Karpas-422 (cell line): Measurements from ENCODE around the gene TM4SF20. TPM values are rescaled to one million over a fixed set of nuclear protein-coding genes. Genes with fewer than 3 reads are reported as not detected.

Source experiments
- DNase-seq: peaks from one replicate; pipeline ENCODE4 v3.0.0-alpha.2; 2015
- H2AFZ ChIP-seq: fragments of 200-600 bp; sonication (generic); 2 replicates; pipeline ENCODE4 v1.6.1; 2014; ENCODE audit warnings: antibody characterized with exemption, low read length, mixed read lengths
- H3K27ac ChIP-seq: fragments of 200-600 bp; sonication (generic); 2 replicates; pipeline ENCODE4 v1.5.1; 2014; ENCODE audit warnings: mild to moderate bottlenecking, low read length, moderate library complexity
- H3K27me3 ChIP-seq: fragments of 200-600 bp; sonication (generic); 2 replicates; pipeline ENCODE4 v1.6.1; 2014; ENCODE audit warnings: low read length, mixed read lengths
- H3K36me3 ChIP-seq: fragments of 200-600 bp; sonication (generic); 2 replicates; pipeline ENCODE4 v1.6.1; 2014; ENCODE audit warnings: low read length, mixed read lengths; ENCODE audit not compliant: insufficient read depth
- H3K4me1 ChIP-seq: fragments of 200-600 bp; sonication (generic); 2 replicates; pipeline ENCODE4 v1.6.1; 2014; ENCODE audit warnings: mild to moderate bottlenecking, low read length, mixed read lengths
- H3K4me2 ChIP-seq: fragments of 200-600 bp; sonication (generic); 2 replicates; pipeline ENCODE4 v1.6.1; 2014; ENCODE audit warnings: low read length, low read depth, mild to moderate bottlenecking; ENCODE audit not compliant: poor library complexity, severe bottlenecking
- H3K4me3 ChIP-seq: fragments of 200-600 bp; sonication (generic); 2 replicates; pipeline ENCODE4 v1.5.1; 2014; ENCODE audit warnings: mild to moderate bottlenecking, antibody characterized with exemption, low read length, mixed read lengths
- H3K79me2 ChIP-seq: fragments of 200-600 bp; sonication (generic); 2 replicates; pipeline ENCODE4 v1.6.1; 2014; ENCODE audit warnings: mild to moderate bottlenecking, low read length, mixed read lengths
- H3K9ac ChIP-seq: fragments of 200-600 bp; sonication (generic); 2 replicates; pipeline ENCODE4 v1.6.0; 2014; ENCODE audit warnings: low read length
- H3K9me2 ChIP-seq: fragments of 200-600 bp; sonication (generic), shearing (Covaris generic); replicated peaks from 2 replicates; pipeline ENCODE4 v1.6.0; 2014; ENCODE audit warnings: mild to moderate bottlenecking, low read length, moderate library complexity; ENCODE audit not compliant: insufficient read depth
- H3K9me3 ChIP-seq: fragments of 300-700, 200-600 bp; sonication (generic); 2 replicates; pipeline ENCODE4 v1.6.1; 2014; ENCODE audit warnings: low read length, mixed read lengths
- H4K20me1 ChIP-seq: fragments of 200-600 bp; sonication (generic); 2 replicates; pipeline ENCODE4 v1.6.1; 2014; ENCODE audit warnings: mild to moderate bottlenecking, antibody characterized with exemption, low read length, low read depth; ENCODE audit not compliant: insufficient read depth
- total RNA-seq: library from RNA; depleted of rRNA; stranded (reverse); fragments of >200 nt; shearing (Covaris generic); gene quantifications from 2 replicates; pipeline ENCODE4 v1.2.3, GENCODE V29; 2014; ENCODE audit warnings: low replicate concordance

Gene TM4SF20
- total RNA-seq, 1 experiment from 2014 or later, result not detected

GRCh38 chr2:227377467-227378351 is 1.4 kb downstream of the TM4SF20 start:
- Histone ChIP-seq H3K4me2 (no peak overlapping the region), H3K27ac (no peak overlapping the region), H4K20me1 (no peaks in the 10 kb centered on the region), H3K36me3 (no peaks in the 10 kb centered on the region), H3K9me2 (no peaks in the 10 kb centered on the region), H3K9ac (no peak overlapping the region), H2AFZ (no peak overlapping the region), H3K4me3 (no peak overlapping the region), H3K79me2 (no peaks in the 10 kb centered on the region), H3K4me1 (peaks cover 3% of the 10 kb centered on the region; the same call in 1 of the 2 replicates), H3K9me3 (no peaks in the 10 kb centered on the region), H3K27me3 (no peaks in the 10 kb centered on the region)
- DNase-seq, result no peak

- Histone ChIP-seq H3K9me2 (no peaks in the 10 kb centered on the region), H3K36me3 (no peaks in the 10 kb centered on the region), H3K4me2 (no peak overlapping the region), H3K9ac (no peak overlapping the region), H3K9me3 (no peaks in the 10 kb centered on the region), H2AFZ (no peak overlapping the region), H3K4me3 (no peak overlapping the region), H4K20me1 (no peaks in the 10 kb centered on the region), H3K27ac (no peak overlapping the region), H3K4me1 (peaks cover 3% of the 10 kb centered on the region; the same call in 1 of the 2 replicates), H3K79me2 (no peaks in the 10 kb centered on the region), H3K27me3 (no peaks in the 10 kb centered on the region)
- DNase-seq, result no peak
Measured at GRCh38 chr2:227376656-227377396, 2.3 kb downstream of the TM4SF20 start.

GRCh38 chr2:227374158-227374557 is 4.9 kb downstream of the TM4SF20 start:
- Histone ChIP-seq H3K4me1 (peaks cover 3% of the 10 kb centered on the region; the same call in 1 of the 2 replicates), H3K4me2 (no peak overlapping the region), H2AFZ (no peak overlapping the region), H3K79me2 (no peaks in the 10 kb centered on the region), H3K27ac (no peak overlapping the region), H3K9me3 (no peaks in the 10 kb centered on the region), H4K20me1 (no peaks in the 10 kb centered on the region), H3K36me3 (no peaks in the 10 kb centered on the region), H3K9ac (no peak overlapping the region), H3K9me2 (no peaks in the 10 kb centered on the region), H3K27me3 (no peaks in the 10 kb centered on the region), H3K4me3 (no peak overlapping the region)
- no peak for DNase-seq

- Histone ChIP-seq H3K27me3 (no peaks in the 10 kb centered on the region), H3K4me3 (no peak overlapping the region), H3K27ac (no peak overlapping the region), H3K4me1 (peaks cover 3% of the 10 kb centered on the region; the same call in 1 of the 2 replicates), H3K79me2 (no peaks in the 10 kb centered on the region), H3K9ac (no peak overlapping the region), H2AFZ (no peak overlapping the region), H3K36me3 (no peaks in the 10 kb centered on the region), H3K9me2 (no peaks in the 10 kb centered on the region), H3K9me3 (no peaks in the 10 kb centered on the region), H3K4me2 (no peak overlapping the region), H4K20me1 (no peaks in the 10 kb centered on the region)
- DNase-seq, result no peak
Measured at GRCh38 chr2:227373389-227373788, 5.7 kb downstream of the TM4SF20 start.

- no peak for DNase-seq
- no peak overlapping the region for H2AFZ ChIP-seq
- no peaks in the 10 kb centered on the region for H3K36me3 ChIP-seq
- H3K4me1 ChIP-seq, result no peaks in the 10 kb centered on the region
- no peaks in the 10 kb centered on the region for H3K27me3 ChIP-seq
- no peak overlapping the region for H3K4me3 ChIP-seq
- H3K9ac ChIP-seq, result no peak overlapping the region
- no peak overlapping the region for H3K27ac ChIP-seq
- H3K79me2 ChIP-seq, result no peaks in the 10 kb centered on the region
- no peaks in the 10 kb centered on the region for H4K20me1 ChIP-seq
- no peaks in the 10 kb centered on the region for H3K9me2 ChIP-seq
- no peaks in the 10 kb centered on the region for H3K9me3 ChIP-seq
- no peak overlapping the region for H3K4me2 ChIP-seq
Measured at GRCh38 chr2:227370791-227371312, 8.3 kb downstream of the TM4SF20 start.

GRCh38 chr2:227370092-227370491 is 9.0 kb downstream of the TM4SF20 start:
- H3K9ac ChIP-seq, result no peak overlapping the region

GRCh38 chr2:227368574-227368973 is 10.5 kb downstream of the TM4SF20 start:
- Histone ChIP-seq H3K4me2 (no peak overlapping the region), H4K20me1 (no peaks in the 10 kb centered on the region), H3K27me3 (no peaks in the 10 kb centered on the region), H3K4me3 (no peak overlapping the region), H3K27ac (no peak overlapping the region), H3K4me1 (peaks cover 4% of the 10 kb centered on the region), H3K9ac (no peak overlapping the region), H3K9me3 (no peaks in the 10 kb centered on the region), H2AFZ (no peak overlapping the region), H3K36me3 (no peaks in the 10 kb centered on the region), H3K79me2 (no peaks in the 10 kb centered on the region), H3K9me2 (no peaks in the 10 kb centered on the region)
- DNase-seq, result no peak

More at GRCh38 chr2:227370092-227370491, 9.0 kb downstream of the TM4SF20 start:
- Histone ChIP-seq H3K9me3 (no peaks in the 10 kb centered on the region), H2AFZ (no peak overlapping the region), H3K36me3 (no peaks in the 10 kb centered on the region), H3K27ac (no peak overlapping the region), H3K9me2 (no peaks in the 10 kb centered on the region), H3K79me2 (no peaks in the 10 kb centered on the region), H3K4me1 (no peaks in the 10 kb centered on the region), H3K4me3 (no peak overlapping the region), H3K27me3 (no peaks in the 10 kb centered on the region), H4K20me1 (no peaks in the 10 kb centered on the region), H3K4me2 (no peak overlapping the region)
- DNase-seq, result no peak

- H3K27me3 ChIP-seq, result no peaks in the 10 kb centered on the region
- H3K9me3 ChIP-seq, result no peaks in the 10 kb centered on the region
- H3K4me3 ChIP-seq, result no peak overlapping the region
- no peaks in the 10 kb centered on the region for H3K9me2 ChIP-seq
- no peak for DNase-seq
- no peak overlapping the region for H3K9ac ChIP-seq
- H3K36me3 ChIP-seq, result no peaks in the 10 kb centered on the region
- no peak overlapping the region for H3K4me2 ChIP-seq
- no peak overlapping the region for H2AFZ ChIP-seq
- peaks cover 4% of the 10 kb centered on the region for H3K4me1 ChIP-seq
- H3K79me2 ChIP-seq, result no peaks in the 10 kb centered on the region
- no peaks in the 10 kb centered on the region for H4K20me1 ChIP-seq
- H3K27ac ChIP-seq, result no peak overlapping the region
Measured at GRCh38 chr2:227367427-227367795, 11.7 kb downstream of the TM4SF20 start.
